GM20000 (cell line): ENCODE results near the gene NAT8L.

Experiments used
- DNase-seq: peaks from one replicate; pipeline ENCODE4 v3.0.0; 2012; ENCODE audit warnings: low spot score
- TF ChIP-seq, protein P1 (sequence below): IDR thresholded peaks from 2 replicates; pipeline ENCODE4 v1.5.1; 2012; ENCODE audit warnings: mild to moderate bottlenecking, control low read depth; ENCODE audit errors: extremely low read depth, missing control alignments

Gene NAT8L

GRCh38 chr4:2068198-2068470 is 9.0 kb downstream of the NAT8L start:
- TF ChIP-seq, protein P1, sequence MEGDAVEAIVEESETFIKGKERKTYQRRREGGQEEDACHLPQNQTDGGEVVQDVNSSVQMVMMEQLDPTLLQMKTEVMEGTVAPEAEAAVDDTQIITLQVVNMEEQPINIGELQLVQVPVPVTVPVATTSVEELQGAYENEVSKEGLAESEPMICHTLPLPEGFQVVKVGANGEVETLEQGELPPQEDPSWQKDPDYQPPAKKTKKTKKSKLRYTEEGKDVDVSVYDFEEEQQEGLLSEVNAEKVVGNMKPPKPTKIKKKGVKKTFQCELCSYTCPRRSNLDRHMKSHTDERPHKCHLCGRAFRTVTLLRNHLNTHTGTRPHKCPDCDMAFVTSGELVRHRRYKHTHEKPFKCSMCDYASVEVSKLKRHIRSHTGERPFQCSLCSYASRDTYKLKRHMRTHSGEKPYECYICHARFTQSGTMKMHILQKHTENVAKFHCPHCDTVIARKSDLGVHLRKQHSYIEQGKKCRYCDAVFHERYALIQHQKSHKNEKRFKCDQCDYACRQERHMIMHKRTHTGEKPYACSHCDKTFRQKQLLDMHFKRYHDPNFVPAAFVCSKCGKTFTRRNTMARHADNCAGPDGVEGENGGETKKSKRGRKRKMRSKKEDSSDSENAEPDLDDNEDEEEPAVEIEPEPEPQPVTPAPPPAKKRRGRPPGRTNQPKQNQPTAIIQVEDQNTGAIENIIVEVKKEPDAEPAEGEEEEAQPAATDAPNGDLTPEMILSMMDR: no peak
- no peak for DNase-seq

DNA sequence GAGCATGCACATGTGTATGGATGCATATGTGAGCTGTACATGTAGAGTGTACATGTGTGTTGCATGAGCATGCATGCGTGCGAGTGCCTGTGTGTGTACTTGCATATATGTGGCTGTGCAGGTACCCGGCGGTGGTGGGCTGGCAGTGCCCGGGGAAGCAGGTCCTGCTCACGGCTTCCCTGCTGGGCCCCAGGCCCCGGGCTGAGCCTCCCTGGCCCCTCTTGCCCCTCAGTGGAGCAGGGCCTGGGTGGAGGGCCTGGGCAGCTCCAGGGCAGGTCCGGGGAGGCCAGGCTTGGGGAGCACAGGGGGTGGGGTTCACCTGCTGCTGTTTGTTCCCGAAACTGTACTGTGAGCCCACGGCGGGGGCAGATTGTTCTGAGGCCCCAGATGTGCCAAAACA is 9.4 kb downstream of the NAT8L start:
- no peak for DNase-seq
- TF ChIP-seq, protein P1: no peak

- DNase-seq: peak; percentile 23
Measured at GRCh38 chr4:2069161-2069971, 10.2 kb downstream of the NAT8L start.

GRCh38 chr4:2069986-2070385 is 10.9 kb downstream of the NAT8L start:
- DNase-seq: no peak

More at GRCh38 chr4:2069161-2069971, 10.2 kb downstream of the NAT8L start:
- TF ChIP-seq, protein P1: no peak

GRCh38 chr4:2070421-2071251 is 11.5 kb downstream of the NAT8L start:
- TF ChIP-seq, protein P1: no peak
- DNase-seq: no peak

More at GRCh38 chr4:2069986-2070385, 10.9 kb downstream of the NAT8L start:
- TF ChIP-seq, protein P1: no peak

DNA sequence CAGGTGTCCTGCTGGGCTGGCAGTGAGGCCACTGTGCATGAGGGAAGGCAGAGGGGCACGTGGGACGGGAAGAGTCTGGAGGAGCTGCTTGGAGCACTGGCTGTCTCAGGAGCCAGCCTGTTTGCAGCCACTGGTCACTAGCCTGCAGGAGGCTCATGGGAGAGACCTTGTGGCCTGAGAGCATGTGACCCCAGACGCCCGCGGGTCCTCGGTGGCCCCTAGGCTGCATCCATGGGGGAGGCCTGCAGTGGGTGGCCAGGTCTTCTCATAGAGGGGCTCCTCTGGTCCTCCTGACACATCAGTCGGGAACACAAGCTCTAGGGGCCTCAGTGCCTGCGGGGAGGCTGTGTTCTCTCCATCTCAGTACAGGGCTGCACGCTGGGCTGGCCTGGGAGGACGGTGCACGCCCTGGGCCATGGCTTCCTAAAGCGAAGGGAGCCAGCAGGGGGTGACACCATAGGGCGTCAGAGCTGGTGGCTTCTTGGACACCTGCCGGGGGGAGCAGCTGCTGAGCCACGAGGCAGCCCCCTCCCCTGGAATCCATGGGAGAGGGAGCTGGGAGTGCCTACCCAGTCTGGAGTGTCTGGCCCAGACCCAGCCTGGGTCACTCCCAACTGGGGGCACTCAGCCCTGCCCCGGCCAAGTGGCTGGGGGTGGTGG is 12.3 kb downstream of the NAT8L start:
- TF ChIP-seq, protein P1: no peak

More for the DNA sequence above, 12.3 kb downstream of the NAT8L start:
- DNase-seq: no peak
